HUDEP-2 (cell line): ENCODE measurements around the gene CD81.
A peak's percentile ranks its signal among the peaks of the same experiment; 100 is the strongest.

Source experiments
- DNase-seq, 76 experiments: peaks; one replicate each; lab custom pipeline; 2025; ENCODE audit not compliant: unreplicated experiment in 76 of 76; lab: John Stamatoyannopoulos, UW

Gene CD81

DNA sequence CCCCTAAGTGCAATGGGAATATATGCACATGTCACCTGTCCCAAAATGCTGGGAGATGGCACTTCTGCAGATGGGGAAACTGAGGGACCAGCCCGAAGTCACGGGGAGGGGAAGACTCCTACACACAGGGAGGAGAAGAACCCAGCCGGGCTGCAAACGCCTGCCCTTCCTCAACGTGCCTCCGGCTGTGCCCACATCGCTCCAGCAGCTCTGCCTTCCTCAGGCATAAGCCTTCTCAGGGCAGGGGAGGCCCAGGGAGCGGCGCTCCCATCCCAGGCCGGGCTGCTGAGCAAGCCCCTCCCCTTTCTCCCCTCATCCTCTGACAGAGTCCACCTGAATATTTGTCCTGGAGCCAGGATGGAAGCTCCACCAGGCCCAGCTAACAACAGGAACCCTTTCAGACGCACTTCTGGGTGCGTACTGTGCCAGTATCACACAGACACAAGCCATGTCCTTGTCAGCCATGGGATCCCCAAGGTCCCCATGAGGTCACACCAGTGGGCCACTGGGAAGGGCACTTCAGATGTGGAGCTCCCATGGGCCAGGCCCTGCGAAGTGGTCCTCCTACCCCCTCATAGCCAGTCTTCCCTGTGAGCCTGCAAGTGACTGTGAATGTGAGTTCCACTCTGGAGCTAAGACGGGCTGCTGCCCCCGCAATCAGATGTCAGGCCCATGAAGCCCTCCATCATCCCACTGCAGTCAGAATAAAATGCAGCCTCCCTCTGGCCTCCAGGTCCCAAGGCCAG is 2.5 kb upstream of the CD81 start:
- no peak for DNase-seq

DNA sequence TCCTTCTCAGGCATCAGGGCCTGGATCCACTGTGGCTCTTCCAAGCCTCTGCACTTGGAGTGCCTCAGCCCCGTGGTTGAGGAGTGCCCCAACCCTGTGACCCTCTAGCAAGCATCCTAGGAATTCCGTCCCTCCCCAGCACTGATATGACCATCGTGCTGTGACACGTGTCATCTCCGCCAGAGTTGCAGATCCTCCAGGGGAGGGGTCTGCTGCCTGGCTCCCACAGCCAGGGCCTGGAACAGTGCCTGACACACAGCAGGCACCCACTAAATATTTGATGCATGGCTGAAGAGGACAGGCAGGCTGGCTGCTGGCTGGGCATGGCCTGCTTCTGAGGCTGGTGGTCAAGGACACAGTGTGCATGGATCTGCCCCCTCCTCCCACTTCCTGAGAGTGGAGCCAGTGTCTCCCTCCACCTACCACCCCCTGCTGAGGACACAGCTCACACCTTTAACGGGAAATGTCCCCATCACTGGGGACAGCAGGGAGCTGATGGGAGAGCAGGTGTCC is 1.7 kb upstream of the CD81 start:
- DNase-seq = no peak

DNA sequence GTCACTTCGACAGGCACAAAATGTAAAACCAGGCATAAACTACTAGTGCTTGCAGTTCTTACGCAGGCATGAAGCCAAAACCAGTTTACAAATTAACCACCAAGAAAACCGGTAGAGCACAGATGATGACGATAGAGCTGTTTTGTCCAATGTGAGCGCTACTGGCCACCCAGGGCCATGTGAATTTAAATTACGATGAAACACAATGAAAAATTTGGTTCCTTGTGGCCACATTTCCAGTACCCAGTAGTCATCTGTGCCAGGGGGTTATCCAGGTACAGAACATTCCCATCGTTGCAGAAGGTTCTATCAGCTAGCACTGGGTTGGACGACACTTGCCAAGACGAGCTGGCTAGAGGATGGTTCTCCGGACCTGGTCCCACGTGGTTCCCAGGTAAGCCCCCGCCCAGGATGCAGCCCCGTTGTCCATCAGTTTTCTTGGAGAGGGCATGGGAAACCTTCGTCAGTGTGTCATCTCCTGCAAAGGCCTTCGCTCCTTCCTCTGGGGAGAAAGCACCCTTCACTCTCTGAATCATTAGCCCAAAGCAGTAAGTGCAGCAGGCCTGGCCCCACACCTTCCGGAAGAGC is 1.1 kb upstream of the CD81 start:
- DNase-seq = no peak

DNA sequence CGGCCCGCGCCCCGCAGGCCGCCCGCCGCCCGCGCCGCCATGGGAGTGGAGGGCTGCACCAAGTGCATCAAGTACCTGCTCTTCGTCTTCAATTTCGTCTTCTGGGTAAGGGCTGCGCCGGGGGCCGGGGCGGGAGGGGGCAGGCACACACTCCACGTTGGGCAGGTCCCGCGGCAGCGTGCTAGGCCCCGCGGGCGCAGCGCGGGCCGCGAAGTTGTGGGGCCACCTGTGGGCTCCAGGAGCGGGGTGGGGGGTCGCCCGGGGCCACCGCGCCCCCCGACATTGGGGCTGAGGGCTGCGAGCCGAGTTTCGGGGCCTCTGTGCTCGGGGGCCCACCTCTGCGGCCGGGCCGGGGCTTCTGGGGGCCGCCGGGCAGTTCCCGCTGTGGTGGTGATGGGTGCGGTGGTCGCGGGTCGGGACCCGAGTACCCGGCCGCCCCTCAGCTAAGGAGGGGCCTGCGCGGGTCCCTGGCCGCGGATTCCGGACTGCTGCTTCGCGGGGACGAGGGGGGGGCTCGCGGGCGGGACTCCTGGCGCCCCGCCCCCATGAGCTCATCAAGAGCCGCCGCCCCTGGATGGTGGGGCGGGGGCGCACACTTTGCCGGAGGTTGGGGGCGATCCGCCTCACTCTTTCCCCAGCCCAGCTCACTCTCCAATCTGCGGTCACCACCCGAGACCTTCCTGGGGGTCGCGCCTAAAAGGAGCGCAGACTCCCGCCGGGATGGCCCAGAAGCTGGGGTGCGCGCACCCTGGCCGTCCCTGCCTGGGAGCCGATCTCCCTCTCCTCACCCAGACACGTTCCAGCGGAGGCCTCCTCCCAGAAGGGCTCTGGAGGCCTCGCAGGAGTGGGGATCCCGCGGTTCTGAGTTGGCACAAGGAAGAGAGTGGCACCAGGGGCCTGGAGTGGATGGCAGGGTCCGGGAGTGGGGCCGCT is 667 bp downstream of the CD81 start:
- DNase-seq = peak in 9 of 76 experiments; percentile 7 to 26 (median 18)

DNA sequence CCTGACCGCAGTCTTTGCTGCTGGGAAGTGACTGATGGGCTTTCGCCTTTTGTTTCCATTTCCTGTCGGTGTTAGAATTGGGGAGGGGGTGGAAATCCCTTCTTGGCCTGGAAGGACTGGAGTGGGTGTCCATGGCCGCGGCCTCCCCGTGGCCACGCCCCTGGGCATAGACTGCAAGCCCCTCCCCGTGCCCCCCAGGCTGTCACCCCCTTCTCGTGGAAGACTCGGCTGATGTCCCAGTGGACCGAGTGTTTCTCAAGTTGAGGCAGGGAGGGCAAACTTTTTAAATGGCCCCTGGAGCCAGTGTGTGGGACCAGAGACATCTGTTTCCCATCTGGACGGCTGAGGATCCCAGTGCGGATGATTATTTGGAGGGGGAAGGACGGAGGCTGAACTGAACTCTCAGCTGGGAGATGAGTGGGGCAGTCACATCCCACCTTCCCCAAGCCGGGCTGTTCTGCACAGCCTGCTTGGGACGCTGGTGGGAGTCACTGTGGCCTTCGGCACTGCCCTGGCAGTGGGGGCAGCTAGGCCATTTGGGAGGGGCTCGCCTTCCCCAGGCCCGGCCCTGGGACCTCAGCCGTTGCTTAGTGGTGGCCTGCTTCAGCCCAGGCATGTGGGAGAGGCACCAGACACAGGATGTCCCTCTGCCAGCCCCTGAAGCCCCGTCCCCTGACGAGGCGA is 1.6 kb downstream of the CD81 start:
- DNase-seq = no peak

DNA sequence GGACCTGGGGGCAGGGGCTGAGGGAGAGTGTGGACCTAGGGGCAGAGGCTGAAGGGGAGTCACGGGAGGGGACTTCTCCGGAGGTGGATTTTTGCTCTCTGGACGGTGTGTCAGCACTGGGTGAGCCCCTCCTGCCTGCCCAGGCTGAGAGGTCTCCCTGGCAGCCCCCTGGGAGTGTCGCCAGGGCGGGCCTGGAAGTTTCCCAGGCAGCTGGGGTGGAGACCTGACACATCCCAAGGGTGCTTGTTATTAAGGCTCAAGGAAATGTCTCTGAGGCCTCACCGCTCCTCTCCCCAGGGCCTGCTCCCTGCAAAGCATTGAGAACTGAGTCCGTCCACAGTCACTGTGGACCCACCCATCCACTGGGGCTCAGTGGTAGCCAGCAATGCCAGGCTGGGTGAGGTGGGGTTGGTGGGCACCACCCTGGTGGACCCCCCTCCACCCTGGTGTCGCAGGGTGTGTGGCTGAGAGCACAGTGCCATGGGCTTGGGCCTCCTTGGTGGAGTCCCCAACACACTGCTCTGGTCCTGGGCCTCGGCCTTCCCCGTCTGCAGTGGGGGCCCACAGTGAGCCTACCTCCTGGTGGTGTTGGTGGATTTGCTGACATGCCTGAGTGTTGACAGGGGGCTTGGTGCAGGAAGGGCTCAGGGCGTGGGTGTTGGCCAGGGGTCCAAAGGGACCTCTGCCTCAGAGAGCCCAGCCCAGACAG is 2.5 kb downstream of the CD81 start:
- DNase-seq = no peak

DNA sequence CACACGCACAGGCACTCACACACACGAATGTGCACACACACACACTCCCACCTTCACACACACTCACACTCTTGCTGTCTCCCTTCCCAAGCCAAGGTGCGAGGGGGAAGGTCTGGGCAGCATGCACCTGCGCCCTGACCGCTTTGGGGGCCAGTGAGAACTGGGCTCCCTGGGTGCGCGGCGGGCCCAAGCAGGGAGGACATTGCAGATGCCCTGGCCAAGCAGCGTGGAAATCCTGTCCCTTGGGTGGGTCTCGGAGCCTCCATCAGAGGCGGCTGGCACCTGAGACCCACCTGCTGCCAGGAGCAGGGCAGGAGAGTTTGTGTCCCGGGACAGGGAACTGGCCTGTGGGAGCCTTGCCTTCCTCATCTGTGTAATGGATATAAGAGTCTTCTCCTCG is 3.3 kb downstream of the CD81 start:
- DNase-seq = no peak

DNA sequence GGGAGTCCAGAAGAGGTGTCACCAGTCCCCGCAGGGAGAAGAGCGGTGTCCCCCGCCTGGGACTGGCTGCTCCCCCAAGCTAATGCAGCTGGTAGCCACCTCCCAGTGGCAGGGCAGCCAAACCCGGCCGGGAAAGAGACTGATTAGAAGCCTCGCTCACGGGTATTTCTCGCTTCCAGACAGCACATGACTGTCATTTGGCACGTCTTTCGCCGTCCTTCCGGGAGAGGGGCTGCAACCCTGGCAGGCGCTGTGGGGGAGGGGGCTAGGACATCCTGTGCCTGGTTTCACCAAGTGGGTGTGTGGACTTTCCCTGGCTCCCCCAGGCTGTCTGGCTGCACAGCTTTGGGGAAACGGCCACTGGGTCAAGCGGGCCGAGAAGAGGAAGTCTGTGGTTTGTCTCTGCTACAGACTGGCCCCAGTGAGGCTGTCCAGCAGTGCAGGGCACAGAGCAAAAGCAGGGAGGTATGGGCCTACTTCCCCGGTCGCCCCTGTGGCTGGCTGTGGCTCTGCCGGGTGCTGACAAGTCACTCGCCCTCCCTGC is 3.8 kb downstream of the CD81 start:
- no peak for DNase-seq

DNA sequence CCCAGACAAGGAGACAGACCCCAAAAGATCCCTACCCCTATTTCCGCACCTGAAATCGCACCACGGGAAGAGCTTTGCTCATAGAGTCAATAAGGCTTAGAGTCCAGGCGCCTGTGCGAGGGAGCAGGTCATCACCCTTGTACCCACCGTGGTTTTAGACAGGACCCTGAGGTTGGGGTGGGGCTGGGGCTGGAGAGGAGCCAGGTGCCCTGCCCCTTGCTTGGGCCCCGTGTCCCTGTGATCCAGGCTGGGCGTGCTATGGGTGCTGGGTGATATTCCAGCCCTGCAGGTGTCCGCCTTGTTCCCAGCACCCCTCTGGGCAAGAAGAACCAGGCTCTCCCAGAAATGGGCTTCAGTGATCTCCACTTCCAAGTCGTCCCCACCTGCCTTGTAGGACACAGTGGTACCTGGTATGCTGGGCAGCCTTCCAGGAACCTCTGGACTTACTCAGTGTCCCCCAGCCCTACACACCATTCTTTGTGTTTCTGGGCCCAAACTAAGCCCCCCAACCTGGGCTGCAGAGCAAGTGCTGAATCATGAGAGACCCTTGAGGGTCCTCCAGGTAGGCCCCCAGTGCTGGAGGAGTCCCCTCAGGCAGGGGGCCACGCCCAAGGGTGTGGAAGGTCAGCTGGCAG is 4.5 kb downstream of the CD81 start:
- DNase-seq = no peak

DNA sequence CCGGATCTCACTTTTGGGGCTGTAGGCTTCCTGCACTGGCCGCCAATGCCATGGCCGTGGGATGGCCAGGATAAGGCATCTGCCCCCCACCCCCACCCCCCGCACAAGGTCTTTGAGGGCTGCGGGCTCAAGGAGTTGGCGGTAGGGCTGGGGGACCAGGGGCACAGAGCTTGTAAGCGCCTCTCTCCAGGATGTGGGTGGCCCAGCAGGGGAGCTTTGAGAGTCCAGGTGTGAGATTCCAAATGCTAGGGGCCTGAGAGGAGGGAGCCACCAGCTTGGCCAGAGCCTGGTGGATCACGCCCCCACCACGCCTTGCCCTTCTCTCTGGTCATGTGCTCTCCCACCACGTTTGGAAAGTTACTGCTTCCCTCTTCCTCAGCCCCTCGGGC is 5.0 kb downstream of the CD81 start:
- no peak for DNase-seq

DNA sequence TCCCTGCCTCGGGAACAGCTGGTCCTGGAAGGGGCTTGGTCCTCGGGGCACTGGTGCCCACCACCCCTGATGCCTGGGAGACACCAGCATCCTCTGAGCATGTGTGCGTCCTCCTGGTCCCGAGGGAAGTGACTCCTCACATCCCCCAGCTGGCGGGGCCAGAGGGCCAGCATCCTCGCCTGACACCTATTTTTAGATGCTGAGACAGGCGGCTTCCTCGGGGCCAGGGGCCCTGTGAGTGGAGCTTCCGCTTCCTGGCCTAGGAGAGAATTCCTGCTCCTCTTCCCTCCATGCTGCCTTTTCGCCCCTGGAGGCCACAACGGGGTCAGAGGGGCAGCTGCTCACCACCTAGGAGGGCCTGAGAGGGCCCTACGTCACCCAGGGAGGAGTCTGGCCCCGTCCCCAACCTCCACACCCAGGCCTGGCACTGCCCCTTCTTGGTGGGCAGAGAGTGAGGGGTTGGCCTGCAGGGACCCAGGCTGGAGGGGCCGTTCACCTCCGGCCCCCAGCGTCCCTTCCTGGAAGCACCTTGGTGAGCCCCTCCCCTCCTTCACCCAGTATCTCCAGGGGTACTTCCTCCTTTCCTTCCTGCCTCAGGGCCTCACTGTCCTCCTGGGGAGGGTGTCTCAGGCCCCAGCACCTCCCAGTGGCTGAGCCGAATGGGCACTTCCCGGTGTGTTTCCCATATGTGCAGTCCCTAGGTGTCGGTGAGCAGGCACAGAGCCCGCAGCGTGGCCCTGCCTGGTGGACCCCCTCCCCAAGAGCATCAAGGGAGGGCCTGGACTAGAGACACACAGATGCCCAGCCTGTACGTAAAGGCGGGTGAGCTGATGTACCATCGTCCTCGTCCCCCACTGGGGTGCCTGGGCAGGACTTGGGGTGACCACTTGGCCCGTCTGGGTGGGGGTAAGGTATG is 6.1 kb downstream of the CD81 start:
- DNase-seq = no peak

DNA sequence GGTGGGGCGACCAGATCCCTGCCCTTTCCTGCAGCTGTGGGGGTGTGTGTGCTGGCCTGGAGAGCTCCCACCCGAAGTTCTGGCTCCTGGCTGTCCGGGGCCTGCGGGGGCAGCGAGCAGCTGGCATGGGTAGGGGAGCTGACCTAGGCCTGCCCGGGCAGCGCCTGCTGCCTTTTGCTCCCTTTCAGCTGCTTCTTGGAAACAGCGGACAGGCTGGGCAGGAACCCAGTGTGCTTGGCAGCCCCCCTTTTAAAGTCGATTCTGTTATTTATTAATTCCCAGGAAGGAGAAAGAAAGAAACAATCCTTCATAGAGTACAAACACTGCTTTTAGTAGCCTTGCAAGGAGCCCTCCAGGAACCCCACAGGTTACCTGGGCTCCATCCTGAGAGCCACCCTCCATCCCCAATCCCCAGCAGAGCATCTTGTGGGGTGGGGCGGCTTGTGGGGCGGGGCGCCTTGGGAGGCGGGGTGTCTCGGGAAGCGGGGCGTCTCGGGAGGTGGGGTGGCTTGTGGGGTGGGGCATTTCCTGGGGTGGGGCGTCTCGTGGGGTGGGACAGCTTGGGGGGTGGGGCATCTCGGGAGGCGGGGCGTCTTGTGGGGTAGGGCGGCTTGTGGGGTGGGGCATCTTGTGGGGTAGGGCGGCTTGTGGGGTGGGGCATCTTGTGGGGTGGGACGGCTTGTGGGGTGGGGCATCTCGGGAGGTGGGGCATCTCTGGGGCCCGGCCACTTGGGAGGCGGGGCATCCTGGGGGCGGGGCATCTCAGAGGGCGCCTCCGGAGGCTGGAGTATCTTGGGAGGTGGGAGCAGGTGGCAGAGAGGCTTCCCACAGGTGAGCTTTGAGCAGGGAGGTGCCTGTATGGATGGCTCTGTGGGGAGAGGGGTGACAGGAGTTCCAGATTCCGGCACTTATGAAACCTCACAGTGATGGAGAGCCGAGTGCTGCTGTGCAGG is 7.0 kb downstream of the CD81 start:
- peak in 32 of 76 experiments; percentile 5 to 52 (median 24) for DNase-seq

DNA sequence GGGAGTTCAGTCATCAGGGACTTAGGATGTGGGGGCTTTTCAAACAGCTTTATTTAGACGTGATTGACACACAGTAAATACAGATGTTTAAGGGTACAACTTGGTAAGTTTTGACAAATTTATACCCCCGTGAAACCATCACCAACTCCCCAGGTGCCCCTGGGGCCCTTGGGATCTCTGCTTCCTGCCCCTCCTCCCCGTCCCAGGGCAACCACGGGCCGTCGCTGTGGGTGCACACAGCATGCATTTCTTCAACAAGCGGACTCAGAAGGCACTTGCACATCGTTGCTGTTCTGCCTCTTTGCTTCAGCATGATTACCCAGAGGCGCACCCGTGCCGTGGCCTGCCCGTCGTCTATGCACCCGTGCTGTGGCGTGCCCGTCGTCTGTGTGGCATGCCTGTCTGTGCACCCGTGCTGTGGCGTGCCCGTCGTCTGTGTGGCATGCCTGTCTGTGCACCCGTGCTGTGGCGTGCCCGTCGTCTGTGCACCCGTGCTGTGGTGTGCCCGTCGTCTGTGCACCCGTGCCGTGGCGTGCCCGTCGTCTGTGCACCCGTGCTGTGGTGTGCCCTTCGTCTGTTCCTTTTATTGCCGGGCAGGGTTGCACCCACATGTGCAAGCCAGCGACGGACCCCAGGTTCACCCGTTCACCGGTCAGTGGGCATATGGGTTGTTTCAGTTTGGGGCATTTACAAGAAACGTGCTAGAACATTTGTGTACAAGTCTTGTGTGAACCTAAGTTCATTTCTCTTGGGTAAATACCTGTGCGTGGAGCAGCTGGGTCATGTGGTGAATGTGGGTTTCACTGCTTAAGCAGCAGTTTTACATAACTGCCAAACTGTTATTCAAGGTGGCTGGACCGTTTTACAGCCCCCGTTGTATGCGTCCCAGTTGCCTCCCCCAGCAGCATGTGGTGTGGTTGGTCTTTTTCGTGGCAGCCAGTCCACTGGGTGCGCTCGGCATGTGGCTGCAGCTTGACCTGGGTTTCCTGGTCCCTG is 8.3 kb downstream of the CD81 start:
- no peak for DNase-seq

DNA sequence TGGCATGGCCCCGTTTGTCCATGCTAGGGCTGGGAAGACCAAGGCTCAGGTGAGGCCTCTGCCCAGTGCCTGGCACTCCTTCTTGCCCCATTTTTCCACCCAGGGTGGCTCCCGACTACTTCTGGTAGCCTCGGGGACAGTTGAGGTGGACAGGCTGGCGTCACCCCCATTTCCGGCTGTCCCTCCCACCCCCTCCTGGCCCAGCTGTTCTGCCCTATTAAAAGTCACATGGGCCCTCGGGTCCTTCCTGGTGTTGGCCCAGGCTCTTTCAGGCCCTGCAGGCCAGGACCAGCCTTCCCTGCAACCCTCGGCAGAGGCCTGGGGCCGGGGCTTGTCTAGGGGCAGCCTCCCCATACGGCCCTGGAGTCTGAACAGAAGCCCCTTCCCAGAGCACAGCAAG is 9.5 kb downstream of the CD81 start:
- DNase-seq = no peak

DNA sequence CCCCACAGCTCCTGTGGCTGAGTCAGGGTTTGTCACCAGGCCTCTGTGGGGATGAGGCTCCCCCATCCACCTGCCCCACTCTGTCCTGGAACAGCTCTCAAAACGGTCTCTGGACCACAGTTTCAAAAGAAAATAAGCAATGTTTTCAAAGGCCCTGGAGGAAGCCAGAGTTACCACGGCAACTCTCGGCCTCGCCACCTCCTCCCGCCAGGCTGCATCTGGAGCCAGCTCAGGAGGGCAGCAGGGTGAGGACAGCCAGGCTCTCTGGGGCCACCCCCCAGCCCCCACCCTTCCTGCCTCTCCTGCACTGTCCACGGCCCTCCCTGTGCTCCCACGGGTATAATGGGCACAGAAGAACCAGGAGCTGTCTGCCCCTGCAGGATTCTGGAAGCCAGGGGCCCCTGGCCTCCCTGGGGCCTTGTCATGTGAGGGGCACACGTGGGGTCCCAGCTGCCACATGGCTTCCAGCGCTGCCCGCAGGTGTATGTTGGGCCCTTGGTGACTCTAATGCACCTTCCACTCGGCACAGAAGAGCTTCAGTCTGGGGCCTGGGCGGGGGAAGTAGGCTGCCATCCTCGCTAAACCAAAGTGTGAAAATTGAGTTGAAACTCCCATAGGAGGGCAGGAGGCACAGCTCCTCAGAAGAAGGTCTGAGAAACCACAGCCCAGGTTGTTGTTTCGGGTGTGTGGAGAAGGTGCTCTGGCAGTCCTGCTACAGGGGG is 10.3 kb downstream of the CD81 start:
- no peak for DNase-seq
